SK-N-SH treated with all-trans-retinoic acid at 6 μM for 48 hours (cell line): ENCODE data around the gene XYLT2.

Experiments
- ESRRG ChIP-seq: fragments of 250-450 bp; sonication (Bioruptor Pico); IDR thresholded peaks from 2 replicates; pipeline ENCODE4 v1.6.1; 2021; ENCODE audit warnings: mild to moderate bottlenecking
- ZFP3 ChIP-seq: fragments of 250-450 bp; sonication (Bioruptor Pico); IDR thresholded peaks from 2 replicates; pipeline ENCODE4 v1.5.0; 2020; ENCODE audit warnings: mild to moderate bottlenecking, moderate library complexity

DNA sequence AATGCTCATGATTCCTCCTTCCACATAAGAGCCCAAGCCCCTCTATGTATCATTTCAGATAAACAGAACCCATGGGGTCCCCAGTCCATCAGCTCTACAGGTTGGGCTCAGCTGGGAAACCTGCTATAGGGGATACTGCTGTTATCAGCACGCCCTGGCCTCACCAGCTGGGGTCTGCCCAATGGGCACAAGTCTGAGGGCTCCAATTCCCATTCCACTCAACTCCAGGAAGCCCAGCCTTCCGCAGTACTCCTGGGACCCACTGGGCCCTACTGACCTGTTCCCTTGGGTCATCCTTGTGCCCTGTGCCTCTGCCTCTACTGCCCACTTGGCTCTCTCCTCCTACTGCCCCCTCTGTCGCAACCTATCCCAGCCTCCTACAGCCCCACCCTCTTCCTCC, 16.2 kb upstream of the XYLT2 start:
- TF ChIP-seq ZFP3 (CRISPR knock-in tag) (no peak), ESRRG (CRISPR knock-in tag) (no peak)
